Adrenal gland (tissue), 5 donors: ENCODE results near the gene RAVER1.

ENCODE experiments used
- POLR2A ChIP-seq, 2 donors: fragments of 450-650 bp; IDR thresholded peaks; one replicate each; pipeline ENCODE4 v1.6.1; 2017; ENCODE audit warnings: antibody characterized with exemption in 2 of 2, mild to moderate bottlenecking in 2 of 2, moderate library complexity in 1 of 2
- TF ChIP-seq, protein P1 (sequence below), 6 experiments: fragments of 450-650 bp in 4 of 6; fragments of 200-600 bp in 2 of 6; sonication (generic) in 1 of 6; IDR thresholded peaks; 1 replicate in 5 of 6; 2 replicates in 1 of 6; pipeline versions ENCODE4 v1.5.1 to v1.8.0; 2016 to 2021; ENCODE audit warnings: antibody characterized with exemption in 6 of 6, mild to moderate bottlenecking in 2 of 6, moderate library complexity in 1 of 6
- donor health status: DM: no; HTN: no; CAD: no.

DNA sequence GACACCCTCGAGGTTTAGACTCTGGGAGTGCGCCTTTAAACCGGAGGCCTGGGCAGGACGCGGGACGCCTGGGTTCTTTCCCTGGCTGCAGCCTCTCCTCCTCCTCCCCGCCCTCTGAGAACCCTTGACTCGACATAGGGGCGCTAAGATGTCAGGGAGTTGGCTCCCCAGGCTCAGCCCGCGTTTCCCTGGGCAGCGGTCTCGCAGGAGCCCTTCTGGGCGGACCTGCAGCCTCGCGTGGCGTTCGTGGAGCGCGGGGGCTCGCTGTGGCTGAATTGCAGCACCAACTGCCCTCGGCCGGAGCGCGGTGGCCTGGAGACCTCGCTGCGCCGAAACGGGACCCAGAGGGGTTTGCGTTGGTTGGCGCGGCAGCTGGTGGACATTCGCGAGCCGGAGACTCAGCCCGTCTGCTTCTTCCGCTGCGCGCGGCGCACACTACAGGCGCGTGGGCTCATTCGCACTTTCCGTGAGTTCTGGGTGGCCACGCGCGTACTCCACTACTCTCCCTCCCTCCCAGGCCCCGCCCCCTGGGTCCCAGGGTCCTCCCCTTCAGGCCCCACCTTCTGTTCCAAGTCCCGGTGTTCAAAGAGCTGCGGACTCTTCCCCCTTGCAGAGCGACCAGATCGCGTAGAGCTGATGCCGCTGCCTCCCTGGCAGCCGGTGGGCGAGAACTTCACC, 42.3 kb downstream of the RAVER1 start:
- TF ChIP-seq, protein P1, sequence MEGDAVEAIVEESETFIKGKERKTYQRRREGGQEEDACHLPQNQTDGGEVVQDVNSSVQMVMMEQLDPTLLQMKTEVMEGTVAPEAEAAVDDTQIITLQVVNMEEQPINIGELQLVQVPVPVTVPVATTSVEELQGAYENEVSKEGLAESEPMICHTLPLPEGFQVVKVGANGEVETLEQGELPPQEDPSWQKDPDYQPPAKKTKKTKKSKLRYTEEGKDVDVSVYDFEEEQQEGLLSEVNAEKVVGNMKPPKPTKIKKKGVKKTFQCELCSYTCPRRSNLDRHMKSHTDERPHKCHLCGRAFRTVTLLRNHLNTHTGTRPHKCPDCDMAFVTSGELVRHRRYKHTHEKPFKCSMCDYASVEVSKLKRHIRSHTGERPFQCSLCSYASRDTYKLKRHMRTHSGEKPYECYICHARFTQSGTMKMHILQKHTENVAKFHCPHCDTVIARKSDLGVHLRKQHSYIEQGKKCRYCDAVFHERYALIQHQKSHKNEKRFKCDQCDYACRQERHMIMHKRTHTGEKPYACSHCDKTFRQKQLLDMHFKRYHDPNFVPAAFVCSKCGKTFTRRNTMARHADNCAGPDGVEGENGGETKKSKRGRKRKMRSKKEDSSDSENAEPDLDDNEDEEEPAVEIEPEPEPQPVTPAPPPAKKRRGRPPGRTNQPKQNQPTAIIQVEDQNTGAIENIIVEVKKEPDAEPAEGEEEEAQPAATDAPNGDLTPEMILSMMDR (IDR thresholded peaks at IDR 0.05), result no peak
- no peak for TF ChIP-seq POLR2A (IDR thresholded peaks at IDR 0.05)
